GM10266 (cell line): ENCODE data around the gene IL6R.

Experiments used
- DNase-seq: peaks from one replicate; pipeline ENCODE4 v3.0.0; 2012; ENCODE audit errors: extremely low spot score
- TF ChIP-seq, protein P1 (sequence below): IDR thresholded peaks from 2 replicates; pipeline ENCODE4 v1.5.1; 2012; ENCODE audit warnings: mild to moderate bottlenecking, low read depth; ENCODE audit not compliant: control insufficient read depth, insufficient read depth; ENCODE audit errors: missing control alignments

IL6R gene

DNA sequence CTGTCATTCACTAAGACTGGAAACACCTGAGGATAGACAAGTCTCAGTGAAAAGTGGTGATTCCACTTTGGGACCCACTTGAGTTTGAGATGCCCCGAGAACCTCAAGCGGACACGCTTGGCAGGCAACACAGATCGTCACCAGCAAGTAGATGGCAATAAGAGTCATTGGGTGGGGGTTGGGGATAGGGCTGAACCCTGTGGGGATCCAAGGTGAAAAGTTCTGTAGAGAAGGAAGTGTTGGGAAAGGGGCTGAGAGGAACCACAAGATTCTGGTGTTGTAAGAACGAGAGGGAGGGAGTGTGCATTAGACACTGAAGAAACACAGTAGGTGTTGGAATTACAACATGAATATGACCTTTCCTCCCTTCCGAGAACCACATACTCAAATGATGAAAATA is 51.5 kb downstream of the IL6R start:
- TF ChIP-seq, protein P1, sequence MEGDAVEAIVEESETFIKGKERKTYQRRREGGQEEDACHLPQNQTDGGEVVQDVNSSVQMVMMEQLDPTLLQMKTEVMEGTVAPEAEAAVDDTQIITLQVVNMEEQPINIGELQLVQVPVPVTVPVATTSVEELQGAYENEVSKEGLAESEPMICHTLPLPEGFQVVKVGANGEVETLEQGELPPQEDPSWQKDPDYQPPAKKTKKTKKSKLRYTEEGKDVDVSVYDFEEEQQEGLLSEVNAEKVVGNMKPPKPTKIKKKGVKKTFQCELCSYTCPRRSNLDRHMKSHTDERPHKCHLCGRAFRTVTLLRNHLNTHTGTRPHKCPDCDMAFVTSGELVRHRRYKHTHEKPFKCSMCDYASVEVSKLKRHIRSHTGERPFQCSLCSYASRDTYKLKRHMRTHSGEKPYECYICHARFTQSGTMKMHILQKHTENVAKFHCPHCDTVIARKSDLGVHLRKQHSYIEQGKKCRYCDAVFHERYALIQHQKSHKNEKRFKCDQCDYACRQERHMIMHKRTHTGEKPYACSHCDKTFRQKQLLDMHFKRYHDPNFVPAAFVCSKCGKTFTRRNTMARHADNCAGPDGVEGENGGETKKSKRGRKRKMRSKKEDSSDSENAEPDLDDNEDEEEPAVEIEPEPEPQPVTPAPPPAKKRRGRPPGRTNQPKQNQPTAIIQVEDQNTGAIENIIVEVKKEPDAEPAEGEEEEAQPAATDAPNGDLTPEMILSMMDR, result no peak
- DNase-seq, result no peak

GRCh38 chr1:154459080-154459479 is 53.9 kb downstream of the IL6R start:
- DNase-seq, result no peak
- TF ChIP-seq, protein P1, result no peak

- no peak for DNase-seq
- TF ChIP-seq, protein P1, result no peak
Measured at GRCh38 chr1:154460695-154461260, 55.6 kb downstream of the IL6R start.

- TF ChIP-seq, protein P1, result no peak
- DNase-seq, result peak; percentile 37
Measured at GRCh38 chr1:154463512-154463990, 58.4 kb downstream of the IL6R start.

DNA sequence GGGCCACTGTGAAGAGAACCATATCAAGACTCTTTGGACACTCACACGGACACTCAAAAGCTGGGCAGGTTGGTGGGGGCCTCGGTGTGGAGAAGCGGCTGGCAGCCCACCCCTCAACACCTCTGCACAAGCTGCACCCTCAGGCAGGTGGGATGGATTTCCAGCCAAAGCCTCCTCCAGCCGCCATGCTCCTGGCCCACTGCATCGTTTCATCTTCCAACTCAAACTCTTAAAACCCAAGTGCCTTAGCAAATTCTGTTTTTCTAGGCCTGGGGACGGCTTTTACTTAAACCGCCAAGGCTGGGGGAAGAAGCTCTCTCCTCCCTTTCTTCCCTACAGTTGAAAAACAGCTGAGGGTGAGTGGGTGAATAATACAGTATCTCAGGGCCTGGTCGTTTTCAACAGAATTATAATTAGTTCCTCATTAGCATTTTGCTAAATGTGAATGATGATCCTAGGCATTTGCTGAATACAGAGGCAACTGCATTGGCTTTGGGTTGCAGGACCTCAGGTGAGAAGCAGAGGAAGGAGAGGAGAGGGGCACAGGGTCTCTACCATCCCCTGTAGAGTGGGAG is 60.6 kb downstream of the IL6R start:
- no peak for DNase-seq
- TF ChIP-seq, protein P1, result no peak

DNA sequence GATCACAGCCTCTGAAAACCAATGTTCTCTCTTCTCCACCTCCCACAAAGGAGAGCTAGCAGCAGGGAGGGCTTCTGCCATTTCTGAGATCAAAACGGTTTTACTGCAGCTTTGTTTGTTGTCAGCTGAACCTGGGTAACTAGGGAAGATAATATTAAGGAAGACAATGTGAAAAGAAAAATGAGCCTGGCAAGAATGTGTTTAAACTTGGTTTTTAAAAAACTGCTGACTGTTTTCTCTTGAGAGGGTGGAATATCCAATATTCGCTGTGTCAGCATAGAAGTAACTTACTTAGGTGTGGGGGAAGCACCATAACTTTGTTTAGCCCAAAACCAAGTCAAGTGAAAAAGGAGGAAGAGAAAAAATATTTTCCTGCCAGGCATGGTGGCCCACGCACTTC is 61.1 kb downstream of the IL6R start:
- TF ChIP-seq, protein P1, result no peak
- DNase-seq, result no peak

GRCh38 chr1:154466921-154467417 is 61.8 kb downstream of the IL6R start:
- peak; percentile 38 for DNase-seq
- TF ChIP-seq, protein P1, result peak; percentile 47
